GM12875 (cell line): Measurements from ENCODE around the gene FAM200C.

Experiments used
- H3K4me3 ChIP-seq: one replicate; pipeline ENCODE4 v1.5.1; 2011; ENCODE audit warnings: low read depth, low read length, control low read depth
- TF ChIP-seq, protein P1 (sequence below): IDR thresholded peaks from 2 replicates; pipeline ENCODE4 v1.5.1; 2011; ENCODE audit warnings: low read depth, mild to moderate bottlenecking, control low read depth, inconsistent platforms, low read length, moderate library complexity, borderline replicate concordance; ENCODE audit not compliant: insufficient read depth

FAM200C gene

DNA sequence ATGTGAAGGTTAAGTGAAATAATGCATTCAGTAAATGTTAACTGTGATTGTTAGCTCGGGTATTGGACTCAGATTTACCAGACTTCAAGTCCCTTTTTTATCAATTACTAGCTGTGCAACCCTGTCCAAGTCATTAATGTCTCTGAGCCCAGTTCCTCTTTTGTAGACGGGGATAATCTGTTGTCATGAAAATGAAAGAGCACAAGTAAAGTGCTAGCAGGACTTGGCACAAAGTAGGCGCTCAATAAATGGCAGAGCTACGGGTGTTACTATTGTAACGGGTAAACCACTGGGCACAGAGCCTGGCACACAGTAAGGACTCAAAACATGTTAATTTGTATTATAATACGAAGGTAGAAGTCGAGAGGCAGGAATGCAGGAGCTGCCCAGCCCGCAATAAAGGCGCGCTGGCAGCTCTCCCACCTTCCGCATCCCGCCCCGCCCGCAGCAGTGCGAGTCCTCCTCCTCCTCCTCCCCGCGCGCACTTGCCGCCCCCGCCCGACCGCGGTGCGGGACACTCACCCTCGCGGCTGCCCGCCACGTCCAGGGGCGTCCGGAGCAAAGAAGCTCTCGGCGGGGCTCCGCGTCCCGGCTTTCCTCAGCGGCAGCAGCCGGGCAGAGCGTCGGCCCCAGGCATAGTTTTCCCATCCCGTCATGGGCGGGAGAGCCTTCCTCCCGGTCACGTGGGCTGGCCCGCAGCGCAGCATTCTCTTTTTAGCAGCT, 29.7 kb downstream of the FAM200C start, which contains the start of gene C1QTNF2:
Gene C1QTNF2, minus strand, starts transcription at position 637 of the 723 bp plus-strand sequence. CDS start 15,615 bp downstream, outside the sequence.
- no peak within 1 kb of the TSS for H3K4me3 ChIP-seq
- TF ChIP-seq, protein P1, sequence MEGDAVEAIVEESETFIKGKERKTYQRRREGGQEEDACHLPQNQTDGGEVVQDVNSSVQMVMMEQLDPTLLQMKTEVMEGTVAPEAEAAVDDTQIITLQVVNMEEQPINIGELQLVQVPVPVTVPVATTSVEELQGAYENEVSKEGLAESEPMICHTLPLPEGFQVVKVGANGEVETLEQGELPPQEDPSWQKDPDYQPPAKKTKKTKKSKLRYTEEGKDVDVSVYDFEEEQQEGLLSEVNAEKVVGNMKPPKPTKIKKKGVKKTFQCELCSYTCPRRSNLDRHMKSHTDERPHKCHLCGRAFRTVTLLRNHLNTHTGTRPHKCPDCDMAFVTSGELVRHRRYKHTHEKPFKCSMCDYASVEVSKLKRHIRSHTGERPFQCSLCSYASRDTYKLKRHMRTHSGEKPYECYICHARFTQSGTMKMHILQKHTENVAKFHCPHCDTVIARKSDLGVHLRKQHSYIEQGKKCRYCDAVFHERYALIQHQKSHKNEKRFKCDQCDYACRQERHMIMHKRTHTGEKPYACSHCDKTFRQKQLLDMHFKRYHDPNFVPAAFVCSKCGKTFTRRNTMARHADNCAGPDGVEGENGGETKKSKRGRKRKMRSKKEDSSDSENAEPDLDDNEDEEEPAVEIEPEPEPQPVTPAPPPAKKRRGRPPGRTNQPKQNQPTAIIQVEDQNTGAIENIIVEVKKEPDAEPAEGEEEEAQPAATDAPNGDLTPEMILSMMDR = no peak

DNA sequence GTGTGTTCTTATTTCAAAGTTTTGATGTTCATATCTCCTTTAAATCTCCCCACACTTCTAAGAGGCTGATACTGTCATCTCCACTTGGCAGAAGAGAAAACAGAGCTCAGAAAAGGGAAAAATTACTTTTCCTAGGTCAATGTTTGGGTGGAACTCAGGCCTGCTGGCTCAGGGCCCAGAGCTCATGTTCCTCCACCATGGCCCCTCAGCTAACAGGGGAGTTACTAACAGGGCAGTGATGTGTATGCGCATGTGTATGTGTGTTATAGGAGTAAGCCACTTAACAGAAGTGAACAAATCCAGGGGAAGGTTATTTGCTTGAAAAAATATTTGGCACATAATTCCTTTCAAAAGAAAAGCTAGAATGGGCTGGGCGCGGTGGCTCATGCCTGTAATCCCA, 32.0 kb downstream of the FAM200C start:
- TF ChIP-seq, protein P1 = no peak
- H3K4me3 ChIP-seq = no peak overlapping the region

DNA sequence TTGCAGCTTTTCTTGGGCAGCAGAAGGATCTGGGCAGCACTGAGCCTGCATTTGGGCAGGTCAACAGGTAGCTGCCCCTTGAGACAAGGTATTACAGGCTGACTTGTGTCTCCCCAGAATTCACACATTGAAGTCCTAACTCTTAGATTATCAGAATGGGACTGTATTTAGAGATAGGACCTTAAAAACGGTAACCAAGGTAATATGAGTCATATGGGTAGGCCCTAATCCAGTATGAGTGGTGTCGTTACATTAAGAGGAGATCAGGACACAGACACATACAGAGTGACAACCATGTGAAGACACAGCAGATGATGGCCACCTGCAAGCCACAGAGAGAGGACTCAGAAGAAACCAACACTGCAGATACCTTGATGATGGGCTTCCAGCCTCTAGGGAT, 32.6 kb downstream of the FAM200C start:
- TF ChIP-seq, protein P1 = no peak
- no peak overlapping the region for H3K4me3 ChIP-seq

DNA sequence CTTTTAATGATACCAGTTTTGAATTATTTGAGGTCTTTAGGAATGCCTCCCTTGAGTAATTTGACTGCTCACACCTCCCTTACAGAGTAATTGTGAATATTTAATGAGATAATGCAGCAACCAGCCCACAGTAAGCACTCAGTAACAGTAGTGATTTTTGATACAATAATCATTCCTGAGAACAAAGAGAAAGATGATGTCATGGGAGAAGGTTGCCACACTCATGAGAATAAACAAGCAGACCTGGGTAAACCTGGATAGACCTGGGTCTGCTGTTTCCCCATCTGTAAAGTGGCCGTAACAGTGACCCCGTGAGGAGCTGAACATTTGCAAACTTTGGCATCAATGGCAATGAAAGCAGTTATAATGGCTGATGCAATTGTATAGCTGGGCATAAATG, 33.6 kb downstream of the FAM200C start:
- TF ChIP-seq, protein P1 = no peak
- no peak overlapping the region for H3K4me3 ChIP-seq

DNA sequence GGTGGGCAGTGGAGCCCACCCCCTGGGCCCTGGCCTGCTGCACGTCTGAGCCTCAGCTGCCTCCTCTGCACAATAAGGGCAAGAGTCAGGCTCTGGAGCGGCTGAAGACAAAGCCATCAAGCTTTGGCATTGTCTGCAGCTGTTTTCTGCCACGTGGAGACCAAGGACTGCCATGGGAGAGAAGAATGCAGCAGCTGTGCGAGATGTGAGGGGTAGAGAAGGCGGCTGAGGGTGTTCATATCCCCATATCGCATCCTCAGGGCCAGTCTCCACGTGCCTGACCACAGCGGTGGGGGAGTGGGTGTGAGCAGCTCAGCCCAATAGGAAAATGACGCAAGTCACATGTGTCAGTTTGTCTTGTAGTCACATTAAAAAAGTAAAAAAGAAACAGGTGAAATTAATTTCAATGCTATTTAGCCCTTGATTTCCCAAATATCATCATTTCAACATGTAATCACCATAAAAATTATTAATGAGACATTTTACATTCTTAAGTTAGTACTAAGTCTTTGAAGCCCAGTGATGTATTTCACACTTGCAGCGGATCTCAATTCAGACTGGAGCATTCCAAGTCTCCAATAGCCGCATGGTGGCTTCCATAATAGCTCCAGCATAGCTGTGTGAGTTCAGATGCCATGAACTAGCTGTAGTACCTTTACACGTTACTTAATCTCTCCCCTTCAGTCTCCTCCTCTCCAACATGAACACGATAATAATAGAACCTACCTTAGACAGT, 36.0 kb downstream of the FAM200C start:
- TF ChIP-seq, protein P1 = no peak
- H3K4me3 ChIP-seq = no peak overlapping the region

DNA sequence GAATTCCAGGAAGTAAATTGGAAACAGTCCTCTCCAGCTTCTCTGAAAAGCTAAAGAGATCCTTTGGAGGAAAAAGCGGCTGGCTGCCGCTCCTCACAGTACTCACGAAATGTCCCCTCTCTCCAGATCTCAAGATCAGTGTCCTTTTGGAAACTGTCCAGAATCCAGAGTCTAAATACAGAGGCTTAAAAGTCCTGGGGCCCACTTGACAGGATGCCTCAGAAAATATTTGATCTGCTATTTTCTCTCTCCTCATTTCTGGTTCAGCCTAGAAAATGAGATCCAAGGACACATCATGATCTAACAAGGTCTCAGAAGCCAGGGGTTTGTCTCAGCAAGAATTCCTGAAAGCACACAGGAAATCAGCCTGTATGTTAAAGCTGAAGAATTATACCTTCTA, 36.6 kb downstream of the FAM200C start:
- no peak overlapping the region for H3K4me3 ChIP-seq
- TF ChIP-seq, protein P1 = no peak
